Stimulated activated CD8-positive, alpha-beta memory T cell treated with anti-CD3 and anti-CD28 coated beads, Interleukin-7, amount 100 ng/mL, for 24 hours (primary cell): ENCODE measurements around the gene UBE4B.
"Not testable (repeated sequence)": the region's sequence is repeated elsewhere in the genome, so short reads cannot be mapped to it uniquely, and the experiment has no call there.

ENCODE experiments used
- DNase-seq: peaks from one replicate; pipeline ENCODE4 v3.0.0-alpha.2; 2020; ENCODE audit warnings: low read depth

The UBE4B gene

DNA sequence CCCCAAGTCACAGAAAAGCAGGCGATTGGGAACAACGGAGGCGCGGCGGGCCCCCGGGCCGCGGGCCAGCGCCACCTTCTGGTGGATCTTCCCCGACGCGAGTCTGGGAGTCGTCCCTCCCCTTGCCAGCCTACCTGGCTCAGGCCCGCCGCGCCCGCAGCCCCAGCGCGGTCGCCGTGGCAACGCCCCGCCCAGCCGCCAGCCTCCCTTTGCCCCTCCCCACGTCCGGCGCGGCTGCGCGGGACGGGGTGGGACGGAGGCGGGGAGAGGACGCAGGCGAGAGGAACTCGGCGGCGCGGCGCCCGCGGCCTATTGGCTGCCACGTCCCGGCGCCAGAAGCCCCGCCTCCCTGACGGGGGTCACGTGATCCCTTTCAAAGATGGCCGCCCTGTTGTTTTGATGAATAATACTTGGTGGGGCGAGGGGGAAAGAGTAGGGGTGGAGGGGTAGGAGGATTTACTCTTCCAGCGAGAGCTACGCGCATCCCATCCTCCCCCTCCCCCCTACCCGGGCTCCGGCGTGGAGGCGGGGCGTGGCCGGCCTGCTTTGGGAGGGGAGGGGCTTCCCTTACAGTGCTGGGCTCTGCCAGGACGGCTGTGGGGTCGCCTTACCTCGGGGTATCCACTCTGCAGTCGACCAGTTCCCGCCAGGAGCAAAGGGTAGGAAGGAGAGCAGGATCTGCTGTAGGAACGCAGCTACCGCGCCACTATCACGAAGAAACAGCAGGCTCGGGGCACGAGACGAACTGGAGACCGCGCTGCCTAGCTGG, at the start of gene UBE4B:
UBE4B (plus strand) TSS at position 369 of the 769 bp plus-strand sequence. CDS start 713 bp downstream, outside the sequence.
- DNase-seq, result peak; percentile 94

DNA sequence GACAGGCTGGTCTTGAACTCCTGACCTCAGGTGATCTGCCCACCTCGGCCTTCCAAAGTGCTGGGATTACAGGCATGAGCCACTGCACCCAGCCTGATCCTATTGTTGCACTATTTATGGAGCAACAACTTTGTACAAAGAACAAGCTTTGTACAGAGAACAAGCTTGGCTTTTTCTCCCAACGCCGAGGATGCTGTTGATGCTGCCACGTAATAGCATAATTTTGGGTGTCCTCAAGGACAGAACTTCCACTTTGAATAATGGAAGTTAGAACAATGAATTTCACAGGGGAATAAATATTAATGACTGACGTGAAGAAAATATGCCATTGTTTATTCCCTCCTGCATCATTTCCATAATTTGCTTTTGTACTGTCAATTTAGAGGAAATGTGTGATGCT, 48.5 kb upstream of the UBE4B start:
- DNase-seq, result no peak

- no peak for DNase-seq
Measured at GRCh38 chr1:9985001-9985400, 47.8 kb upstream of the UBE4B start.

- no peak for DNase-seq
Measured at GRCh38 chr1:9989773-9990172, 43.0 kb upstream of the UBE4B start.

DNA sequence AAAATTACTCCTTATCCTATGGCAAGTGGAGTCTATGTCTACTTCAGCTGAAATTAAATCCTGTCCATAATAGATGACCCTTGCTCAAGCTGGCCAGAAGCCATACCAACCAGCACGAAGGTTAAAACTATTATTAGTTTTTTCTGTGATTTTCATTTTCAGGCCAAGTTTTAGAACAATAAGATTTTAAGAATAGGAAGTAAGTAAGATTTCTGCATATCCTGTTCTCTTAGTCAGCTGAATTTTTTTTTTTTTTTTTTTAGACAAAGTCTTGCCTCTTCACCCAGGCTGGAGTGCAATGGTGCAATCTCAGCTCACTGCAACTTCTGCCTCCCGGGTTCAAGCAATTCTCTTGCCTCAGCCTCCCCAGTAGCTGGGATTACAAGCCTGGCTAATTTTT, 41.8 kb upstream of the UBE4B start:
- DNase-seq, result no peak

DNA sequence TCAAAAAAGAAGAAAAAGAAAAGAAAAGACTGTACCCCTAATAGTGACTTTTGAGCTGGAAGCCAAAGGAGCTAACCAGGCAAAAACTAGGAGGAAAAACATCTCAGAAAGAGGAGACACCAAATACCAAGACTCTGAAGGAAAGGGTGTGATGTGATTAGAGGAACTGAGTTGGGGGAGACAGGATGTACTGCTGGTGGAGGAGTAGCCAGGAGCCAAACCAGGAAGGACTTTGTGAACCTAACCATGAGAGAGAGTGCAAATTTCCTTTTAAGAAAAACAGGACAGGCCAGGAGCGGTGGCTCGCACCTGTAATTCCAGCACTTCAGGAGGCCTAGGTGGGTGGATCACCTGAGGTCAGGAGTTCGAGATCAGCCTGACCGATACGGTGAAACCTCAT, 39.8 kb upstream of the UBE4B start:
- DNase-seq, result no peak

GRCh38 chr1:9993561-9994075, 39.1 kb upstream of the UBE4B start:
- DNase-seq, result no peak

DNA sequence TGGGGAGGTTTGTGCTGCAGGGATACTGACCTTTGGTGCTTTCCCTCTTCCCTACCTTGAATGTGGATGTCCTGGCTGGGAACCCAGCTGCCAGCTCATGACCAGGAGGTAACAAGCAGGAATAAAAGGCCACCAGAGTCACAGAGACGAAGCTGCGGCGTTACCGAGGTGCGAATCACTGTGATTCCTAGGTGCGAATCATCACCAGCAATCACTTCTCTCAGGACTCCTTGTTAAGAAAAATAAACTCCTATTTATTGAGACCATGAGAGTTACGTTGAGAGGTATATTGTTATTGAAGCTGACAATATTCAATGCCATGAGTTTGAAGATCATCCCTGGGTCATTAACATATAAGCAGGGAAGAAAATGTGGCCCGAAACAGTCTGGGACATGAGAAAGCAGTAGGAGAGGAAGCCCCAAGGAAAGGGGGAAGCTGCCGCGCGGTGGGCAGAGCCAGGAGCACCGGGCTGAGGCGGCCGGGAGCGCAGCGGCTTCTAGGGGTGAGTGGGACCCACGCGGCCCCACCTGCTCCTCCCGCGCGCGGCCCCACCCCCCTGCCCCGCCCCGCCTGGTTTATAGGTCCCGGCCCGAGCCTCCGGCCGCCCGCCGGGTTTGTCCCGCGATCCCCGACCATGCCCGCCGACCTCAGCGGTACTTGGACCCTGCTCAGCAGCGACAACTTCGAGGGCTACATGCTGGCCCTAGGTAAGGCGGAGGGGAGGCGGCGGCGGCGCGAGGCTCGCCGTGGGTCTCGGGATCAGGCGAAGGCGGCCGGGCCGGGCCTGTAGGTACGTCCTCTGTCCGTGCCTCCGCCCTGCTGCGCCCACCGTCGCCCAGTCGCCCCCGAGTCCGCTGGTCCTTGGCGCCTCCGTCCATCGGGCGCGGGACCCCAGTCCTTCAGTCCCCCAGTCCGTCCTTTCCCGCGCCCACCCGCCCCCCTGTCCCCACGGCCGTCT, 35.9 kb upstream of the UBE4B start, which contains the start of gene RBP7:
RBP7 (plus strand) TSS at position 605 of the 959 bp plus-strand sequence; CDS start at position 636, 31 bp downstream.
- DNase-seq, result no peak

DNA sequence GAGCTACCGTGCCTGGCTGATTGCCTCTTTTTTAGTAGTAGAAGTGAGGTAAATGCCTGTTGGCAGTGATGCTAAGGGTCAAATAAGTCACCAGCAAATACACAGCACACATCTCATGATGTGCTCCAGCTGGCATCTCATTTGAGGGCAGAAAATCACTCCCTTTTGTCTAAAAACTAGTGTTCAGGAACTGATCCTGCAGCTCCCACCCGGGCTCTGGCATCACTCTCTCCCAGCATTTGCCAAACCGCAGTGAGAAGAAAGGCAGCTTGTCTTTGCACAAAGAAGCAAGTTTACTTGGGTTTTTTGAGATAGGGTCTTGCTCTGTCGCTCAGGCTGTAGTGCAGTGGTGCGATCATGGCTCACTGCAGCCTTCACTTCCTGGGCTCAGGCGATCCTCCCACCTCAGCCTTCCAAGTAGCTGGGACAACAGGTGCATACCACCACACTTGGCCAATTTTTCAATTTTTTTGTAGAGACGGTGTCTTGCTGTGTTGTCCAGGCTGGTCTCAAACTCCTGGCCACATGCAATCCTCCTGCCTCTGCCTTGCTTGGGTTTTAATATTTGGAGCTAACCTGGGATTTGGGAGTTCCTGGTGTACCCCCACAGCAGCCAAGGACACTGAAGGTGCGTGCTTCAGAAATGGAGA, 31.6 kb upstream of the UBE4B start:
- no peak for DNase-seq

DNA sequence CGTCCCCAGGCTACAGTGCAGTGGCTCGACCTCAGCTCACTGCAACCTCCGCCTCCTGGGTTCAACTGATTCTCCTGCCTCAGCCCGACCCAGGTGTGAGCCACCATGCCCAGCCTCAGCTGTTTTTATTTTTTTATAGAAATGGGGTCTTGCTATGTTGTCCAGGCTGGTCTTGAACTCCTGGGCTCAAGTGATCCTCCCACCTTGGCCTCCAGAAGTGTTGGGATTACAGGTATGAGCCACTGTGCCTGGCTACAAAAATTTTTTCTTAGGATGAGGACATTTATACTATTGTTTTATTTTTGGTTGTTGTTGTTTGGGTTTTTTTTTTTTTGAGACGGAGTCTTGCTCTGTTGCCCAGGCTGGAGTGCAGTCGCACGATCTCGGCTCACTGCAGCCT, 27.5 kb upstream of the UBE4B start:
- not testable (repeated sequence) for DNase-seq

DNA sequence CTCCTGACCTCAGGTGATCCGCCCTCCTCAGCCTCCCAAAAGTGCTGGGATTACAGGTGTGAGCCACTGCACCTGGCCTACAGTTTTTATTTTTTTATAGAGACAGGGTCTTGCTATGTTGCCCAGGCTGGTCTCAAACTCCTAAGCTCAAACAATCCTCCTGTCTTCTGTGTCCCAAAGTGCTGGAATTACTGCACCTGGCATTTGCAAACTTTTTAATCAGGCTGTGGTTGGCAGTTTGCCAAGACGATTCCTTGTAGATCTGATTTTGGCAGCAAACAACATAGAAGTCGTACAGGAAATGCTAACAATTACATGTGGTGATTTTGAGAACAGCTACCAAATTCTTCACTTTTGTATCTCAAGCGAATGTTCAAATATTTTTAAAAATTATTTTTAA, 25.6 kb upstream of the UBE4B start:
- no peak for DNase-seq

DNA sequence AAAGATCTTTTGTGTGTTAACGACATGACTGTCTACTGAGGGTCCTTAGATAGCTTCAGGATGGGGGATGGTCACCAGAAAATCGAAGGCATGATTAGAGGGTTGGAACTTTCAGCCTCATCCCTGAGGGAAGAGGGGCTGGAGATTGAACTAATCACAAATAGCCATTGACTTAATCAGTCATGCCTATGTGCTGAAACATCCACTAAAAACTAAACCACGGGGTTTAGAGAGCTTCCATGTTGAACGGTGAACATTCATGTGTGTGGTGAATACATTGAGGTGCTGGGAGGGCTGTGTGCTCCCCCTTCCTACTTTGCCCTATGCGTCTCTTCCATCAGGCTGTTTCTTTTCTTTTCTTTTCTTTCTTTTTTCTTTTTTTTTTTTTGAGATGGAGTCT, 18.7 kb upstream of the UBE4B start:
- no peak for DNase-seq

GRCh38 chr1:10019561-10019960, 13.2 kb upstream of the UBE4B start:
- no peak for DNase-seq

GRCh38 chr1:10020086-10020485, 12.7 kb upstream of the UBE4B start:
- DNase-seq, result no peak

DNA sequence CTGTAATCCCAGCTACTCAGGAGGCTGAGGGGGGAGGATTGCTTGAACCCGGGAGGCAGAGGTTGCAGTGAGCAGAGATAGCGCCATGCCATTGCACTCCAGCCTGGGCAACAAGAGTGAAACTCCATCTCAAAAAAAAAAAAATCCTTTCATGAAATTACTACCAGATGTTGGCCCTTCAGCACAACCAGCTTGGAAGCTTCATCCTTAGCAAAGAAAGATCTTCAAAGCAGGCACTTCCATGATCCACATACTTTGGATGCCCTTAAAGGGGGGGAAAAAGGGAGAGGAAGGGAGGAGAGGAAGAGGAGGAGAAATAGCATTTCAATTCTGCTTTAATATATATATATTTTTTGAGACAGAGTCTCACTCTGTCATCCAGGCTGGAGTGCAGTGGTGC, 12.1 kb upstream of the UBE4B start:
- not testable (repeated sequence) for DNase-seq

DNA sequence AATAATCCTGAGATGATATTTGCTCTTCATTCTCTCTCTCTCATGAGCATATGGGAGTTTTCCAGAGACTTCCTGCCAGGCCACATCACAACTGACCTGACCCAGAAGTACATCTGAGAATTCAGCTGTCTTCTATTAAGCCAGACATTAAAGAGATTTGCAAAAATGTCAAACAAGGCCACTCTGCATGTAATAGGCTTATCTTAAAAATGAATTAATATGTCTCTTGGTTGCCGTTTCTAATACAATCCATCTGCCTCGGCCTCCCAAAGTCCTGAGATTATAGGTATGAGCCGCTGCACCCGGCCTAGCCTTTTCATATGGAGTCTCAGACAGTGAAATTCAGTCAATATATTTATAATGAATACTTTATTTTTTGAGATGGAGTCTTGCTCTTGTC, 10.8 kb upstream of the UBE4B start:
- not testable (repeated sequence) for DNase-seq

- DNase-seq, result no peak
Measured at GRCh38 chr1:10022656-10023055, 10.1 kb upstream of the UBE4B start.

GRCh38 chr1:10025354-10025753, 7.4 kb upstream of the UBE4B start:
- no peak for DNase-seq

GRCh38 chr1:10027027-10027426, 5.7 kb upstream of the UBE4B start:
- no peak for DNase-seq

- not testable (repeated sequence) for DNase-seq
Measured at GRCh38 chr1:10028956-10029500, 3.7 kb upstream of the UBE4B start.

DNA sequence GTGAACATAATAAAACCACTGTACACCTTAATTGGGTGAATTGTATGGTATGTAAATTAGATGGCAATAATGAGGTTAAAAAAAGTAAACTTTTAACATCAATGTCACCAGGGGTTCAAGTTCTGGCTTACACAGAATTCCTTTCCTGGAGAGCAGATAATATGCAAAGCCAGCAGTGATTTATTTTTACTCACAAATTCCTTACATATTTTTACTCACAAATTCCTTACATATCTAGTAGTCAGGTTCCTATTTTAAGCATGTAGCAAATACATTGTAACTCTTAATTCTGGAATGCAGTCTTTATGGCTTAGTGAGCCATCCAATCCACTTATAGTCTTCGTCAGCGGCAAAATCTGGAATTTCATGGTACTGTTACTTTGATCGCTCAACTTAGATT, 1.3 kb upstream of the UBE4B start:
- DNase-seq, result no peak

DNA sequence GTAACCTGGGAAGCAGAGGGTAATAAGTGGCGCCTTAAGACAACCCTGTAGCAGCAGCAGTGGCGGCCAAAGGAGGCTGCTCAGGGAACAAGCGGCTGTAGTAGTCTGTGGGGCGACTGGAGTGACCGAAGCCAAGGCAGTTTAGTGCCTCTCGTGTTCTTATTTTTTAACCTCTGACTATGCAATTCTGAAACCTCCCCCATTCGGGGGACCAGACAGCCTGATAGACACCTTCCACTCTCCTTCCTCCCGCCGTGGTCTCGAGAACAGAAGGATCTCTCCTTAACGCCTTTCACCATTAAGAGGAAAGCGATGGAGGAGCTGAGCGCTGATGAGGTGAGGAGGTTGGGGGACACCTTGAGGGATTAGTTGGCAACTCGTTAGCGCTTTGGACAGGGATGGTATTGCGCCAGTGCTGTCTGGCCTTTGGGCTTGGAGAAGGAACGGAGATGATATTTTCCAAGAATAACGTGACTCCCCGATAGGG, 644 bp downstream of the UBE4B start:
- no peak for DNase-seq
